ENCODE measurements around the gene CYSLTR2.
A peak's percentile ranks its signal among the peaks of the same experiment; 100 is the strongest.

Gene CYSLTR2, protein sequence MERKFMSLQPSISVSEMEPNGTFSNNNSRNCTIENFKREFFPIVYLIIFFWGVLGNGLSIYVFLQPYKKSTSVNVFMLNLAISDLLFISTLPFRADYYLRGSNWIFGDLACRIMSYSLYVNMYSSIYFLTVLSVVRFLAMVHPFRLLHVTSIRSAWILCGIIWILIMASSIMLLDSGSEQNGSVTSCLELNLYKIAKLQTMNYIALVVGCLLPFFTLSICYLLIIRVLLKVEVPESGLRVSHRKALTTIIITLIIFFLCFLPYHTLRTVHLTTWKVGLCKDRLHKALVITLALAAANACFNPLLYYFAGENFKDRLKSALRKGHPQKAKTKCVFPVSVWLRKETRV

GRCh38 chr13:48653472-48653939, at the start of gene CYSLTR2:
Gene CYSLTR2, plus strand, starts transcription at chr13:48653929. Its CDS starts 52,889 bp downstream, at chr13:48706818.
- no peak for DNase-seq

GRCh38 chr13:48615049-48615448, 38.7 kb upstream of the CYSLTR2 start:
- DNase-seq: no peak

DNA sequence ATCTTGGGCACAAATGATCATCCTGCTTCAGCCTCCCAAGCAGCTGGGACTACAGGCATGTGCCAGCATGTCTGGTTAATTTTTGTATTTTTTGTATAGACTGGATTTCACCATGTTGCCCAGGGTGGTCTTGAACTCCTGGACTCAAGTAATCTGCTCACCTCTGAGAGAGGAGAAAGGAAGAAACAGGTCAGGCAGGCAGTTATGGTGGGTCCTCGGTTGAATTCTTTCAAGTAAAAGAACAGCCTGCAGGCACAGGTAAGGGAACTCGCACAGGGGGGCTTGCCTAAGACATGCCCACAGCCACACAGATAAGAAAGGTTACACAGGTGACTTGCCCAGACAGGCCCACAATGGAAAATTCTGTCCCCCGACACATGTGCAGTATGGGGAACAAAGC, 34.8 kb upstream of the CYSLTR2 start:
- DNase-seq: no peak

DNA sequence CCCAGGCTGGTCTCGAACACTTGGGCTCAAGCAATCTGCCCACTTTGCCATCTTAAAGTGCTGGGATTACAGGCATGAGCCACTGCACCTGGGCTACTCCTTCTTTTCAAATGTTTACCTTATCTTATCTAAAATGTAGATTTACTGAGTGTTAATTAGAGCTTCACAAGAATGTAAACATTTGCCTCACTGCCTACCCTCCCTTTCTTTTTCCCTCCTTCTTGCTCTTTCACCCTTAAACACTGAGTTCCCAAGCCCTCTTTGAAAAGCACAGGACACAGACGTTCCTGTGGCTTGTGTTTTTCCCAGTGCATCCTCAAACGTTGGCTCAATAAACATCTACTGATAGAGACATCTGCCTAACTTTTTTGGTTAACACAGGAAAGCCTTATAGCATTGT, 32.7 kb upstream of the CYSLTR2 start:
- no peak for DNase-seq

DNA sequence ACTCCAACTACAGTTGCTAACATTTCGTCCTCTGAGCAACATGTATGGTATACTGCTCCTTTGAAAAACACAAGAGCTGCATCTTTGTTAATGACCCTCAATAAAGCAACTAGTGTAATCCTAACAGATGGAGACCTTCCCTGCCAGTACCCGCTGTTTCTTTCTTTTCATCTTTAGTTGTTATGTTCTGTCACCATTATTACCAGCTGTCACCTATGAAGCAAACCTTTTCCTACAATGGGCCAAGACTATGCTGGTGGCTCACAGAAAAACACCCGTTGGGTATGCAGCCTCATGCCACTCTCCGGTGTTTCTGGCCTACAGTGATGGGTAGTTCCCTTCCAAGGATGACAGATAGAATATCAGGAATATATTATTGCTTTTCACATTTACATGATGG, 29.7 kb upstream of the CYSLTR2 start:
- DNase-seq: no peak

GRCh38 chr13:48624858-48625257, 28.9 kb upstream of the CYSLTR2 start:
- DNase-seq: no peak

- no peak for DNase-seq
Measured at GRCh38 chr13:48625413-48626076, 28.2 kb upstream of the CYSLTR2 start.

DNA sequence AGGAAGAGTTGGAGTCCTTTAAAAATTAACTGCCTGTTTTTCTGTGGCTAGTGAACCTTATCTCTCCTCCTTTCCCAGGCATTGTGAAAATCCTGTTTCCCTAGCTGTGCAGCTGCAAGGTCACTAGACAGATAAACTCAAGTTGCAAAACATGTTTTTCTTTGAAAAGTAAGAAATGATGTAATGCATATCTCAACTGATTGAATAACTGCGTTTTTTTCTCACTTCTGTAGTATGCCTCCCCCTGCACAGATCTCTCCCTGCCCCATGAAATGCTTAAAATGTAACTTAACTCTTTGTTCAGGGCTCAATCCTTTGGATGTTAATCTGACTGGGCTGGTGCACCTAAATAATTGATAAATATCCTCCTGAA, 27.7 kb upstream of the CYSLTR2 start:
- DNase-seq: no peak

GRCh38 chr13:48626726-48627451, 26.8 kb upstream of the CYSLTR2 start:
- no peak for DNase-seq

DNA sequence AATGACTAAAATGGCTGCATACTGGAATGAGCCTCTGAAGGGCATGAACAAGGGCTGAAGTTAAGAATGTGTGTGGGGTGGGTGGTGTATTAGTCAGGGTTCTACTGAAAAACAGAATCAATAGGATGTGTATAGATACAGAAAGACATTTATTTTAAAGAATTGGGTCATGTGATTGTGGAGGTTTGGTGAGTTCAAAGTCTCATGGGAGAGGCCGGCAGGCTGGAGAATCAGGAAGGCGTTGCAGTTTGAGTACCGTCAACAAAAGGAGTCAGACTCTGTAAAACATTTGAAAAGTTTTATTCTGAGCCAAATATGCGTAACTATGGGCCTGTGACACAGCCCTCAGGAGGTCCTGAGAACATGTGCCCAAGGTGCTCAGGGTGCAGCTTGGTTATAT, 24.5 kb upstream of the CYSLTR2 start:
- no peak for DNase-seq

DNA sequence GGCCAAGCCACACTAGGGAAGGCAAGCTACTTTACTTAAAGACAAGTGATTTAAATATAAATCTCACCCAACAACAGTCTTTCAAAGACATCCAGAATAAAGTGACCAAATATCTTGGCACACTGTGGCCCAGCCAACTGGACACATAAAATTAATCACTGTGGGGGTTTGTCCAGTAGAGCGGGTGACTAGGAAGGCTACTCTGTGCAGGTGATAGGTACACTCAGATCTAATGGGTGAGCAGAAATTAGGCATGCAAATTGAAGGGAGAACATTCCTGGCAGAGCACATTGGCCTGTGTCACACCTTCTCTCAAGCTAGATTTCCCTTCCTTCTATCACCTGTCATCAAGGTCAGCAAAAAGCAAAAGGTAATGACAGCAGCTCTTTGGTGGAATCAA, 23.4 kb upstream of the CYSLTR2 start:
- DNase-seq: no peak

DNA sequence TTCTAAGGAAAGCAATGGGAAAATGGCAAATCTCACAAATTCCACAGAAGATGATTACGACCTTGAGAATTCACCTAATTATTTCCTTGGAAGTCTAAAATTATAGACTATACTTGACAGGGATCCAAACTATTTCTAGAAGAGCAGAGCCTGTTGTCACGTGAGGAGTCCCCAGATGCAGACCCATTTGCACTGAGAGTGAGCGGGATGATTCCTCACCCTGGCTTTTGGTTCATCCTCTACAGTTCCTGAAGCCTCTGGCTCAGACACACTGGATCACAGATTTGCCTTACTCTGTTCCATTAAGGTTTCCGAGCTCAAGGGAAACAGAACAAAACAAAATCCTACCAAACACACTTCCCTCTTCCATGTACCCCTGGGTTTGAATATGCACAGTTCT, 23.0 kb upstream of the CYSLTR2 start:
- no peak for DNase-seq

- peak; percentile 54 for DNase-seq
Measured at GRCh38 chr13:48631441-48631840, 22.3 kb upstream of the CYSLTR2 start.

- no peak for DNase-seq
Measured at GRCh38 chr13:48633700-48634099, 20.0 kb upstream of the CYSLTR2 start.

- no peak for DNase-seq
Measured at GRCh38 chr13:48634636-48635035, 19.1 kb upstream of the CYSLTR2 start.

GRCh38 chr13:48635478-48635877, 18.3 kb upstream of the CYSLTR2 start:
- no peak for DNase-seq

- DNase-seq: no peak
Measured at GRCh38 chr13:48636550-48636949, 17.2 kb upstream of the CYSLTR2 start.

- DNase-seq: no peak
Measured at GRCh38 chr13:48637601-48638000, 16.1 kb upstream of the CYSLTR2 start.

GRCh38 chr13:48640767-48641166, 13.0 kb upstream of the CYSLTR2 start:
- DNase-seq: no peak

- DNase-seq: no peak
Measured at GRCh38 chr13:48641404-48641803, 12.3 kb upstream of the CYSLTR2 start.

DNA sequence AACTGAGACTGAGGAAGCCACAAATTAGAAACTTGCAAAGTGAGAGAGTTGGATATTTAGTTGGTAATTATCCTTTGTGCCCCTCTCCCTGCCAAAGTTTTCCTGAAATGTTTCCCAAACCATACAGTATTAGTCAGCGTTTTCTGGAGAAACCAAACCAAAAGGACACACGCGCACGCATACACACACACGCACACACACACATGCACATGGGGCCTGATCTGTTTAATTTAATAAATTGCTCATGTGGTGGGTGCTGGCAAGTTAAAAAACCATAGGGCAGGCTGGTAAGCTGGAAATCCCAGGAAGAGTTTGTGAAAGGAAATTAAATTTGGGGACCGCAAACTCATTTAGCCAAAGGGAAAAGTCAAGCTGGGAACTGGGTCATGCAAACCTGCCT, 11.7 kb upstream of the CYSLTR2 start:
- DNase-seq: no peak

DNA sequence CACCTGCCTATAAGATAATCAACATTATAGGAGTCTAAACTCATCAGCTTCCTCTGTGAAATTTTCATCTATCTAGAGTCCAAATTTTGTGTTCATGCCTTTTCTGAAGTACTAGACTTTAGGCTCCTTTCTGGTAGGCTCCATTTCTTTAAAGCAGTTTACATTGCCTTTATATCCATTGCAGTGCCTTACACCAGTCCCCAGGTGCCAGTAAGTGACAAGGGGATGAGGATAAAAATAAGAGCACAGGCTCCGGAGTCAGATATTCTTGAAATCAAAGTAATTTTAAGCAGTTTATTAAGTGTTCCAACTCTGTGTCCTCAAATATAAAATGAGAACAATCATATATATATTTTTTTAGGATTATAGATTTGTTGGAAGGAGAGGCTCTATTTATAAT, 10.6 kb upstream of the CYSLTR2 start:
- DNase-seq: no peak

DNA sequence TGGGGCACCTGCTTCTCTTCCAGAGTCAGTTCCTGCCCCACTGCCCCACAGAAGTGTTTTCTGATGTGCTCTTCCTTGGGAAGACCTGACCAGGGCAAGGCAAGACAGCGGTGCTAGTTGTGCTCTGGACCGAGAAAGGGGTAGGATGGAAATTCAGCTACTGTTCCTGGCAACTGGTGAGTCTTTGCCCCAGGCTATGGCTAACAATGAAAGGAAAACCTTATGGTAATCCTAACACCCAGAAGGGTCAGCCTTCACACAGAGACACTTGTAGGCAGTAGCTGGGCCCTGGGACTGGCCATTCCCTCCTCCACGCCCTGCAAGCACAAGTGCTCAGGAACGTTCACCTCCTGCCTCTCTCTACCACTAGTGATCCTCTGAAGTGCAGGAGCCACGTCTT, 9.6 kb upstream of the CYSLTR2 start:
- DNase-seq: no peak

DNA sequence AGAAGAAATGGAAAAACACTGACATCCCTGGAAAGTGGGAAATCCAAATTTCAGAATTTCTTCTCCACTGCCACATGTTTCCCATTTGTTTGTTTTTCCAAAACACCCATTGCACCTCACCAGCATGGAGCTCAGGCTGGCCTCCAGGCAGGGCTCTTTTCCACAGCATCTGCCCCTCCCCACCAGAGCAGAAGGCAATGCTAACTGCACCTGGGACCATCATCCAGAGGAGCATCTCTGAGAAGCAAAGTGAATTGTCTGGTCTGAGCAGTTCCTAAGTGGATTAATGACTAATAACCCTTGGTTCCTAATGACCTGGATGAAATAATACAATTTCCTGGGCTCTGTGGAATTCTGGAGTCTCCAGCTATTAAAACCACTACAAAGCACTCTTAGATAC, 8.8 kb upstream of the CYSLTR2 start:
- DNase-seq: no peak
